Astrocyte of the hippocampus (primary cell): ENCODE measurements around the gene APOB.

ENCODE experiments used
- DNase-seq: peaks from one replicate; pipeline ENCODE4 v3.0.0; 2011; ENCODE audit warnings: low read depth, low spot score

The APOB gene

GRCh38 chr2:20977520-20978180 lies 66.2 kb downstream of the APOB start:
- DNase-seq, result no peak

- no peak for DNase-seq
Measured at GRCh38 chr2:20976527-20976926, 67.3 kb downstream of the APOB start.

GRCh38 chr2:20972792-20973565 lies 70.9 kb downstream of the APOB start:
- no peak for DNase-seq

GRCh38 chr2:20972110-20972509 lies 71.8 kb downstream of the APOB start:
- no peak for DNase-seq

DNA sequence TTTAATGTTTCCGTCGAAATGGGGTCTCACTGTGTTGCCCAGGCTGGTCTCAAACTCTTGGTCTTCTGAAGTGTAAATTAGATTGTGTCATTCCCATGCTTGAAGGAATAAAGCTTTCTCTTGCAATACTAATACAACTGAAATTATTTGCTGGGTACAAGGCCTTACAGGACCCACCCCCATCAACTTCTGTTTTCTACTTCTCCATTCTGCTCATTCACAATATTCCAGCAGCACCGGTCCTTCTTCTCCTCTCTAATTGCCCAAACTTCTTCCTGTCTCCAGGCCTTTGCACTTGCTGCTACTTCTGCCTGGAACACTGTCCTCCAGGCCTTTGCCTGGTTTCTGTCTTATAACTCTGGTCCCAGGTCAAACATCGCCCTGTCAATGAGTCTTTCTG lies 73.8 kb downstream of the APOB start:
- no peak for DNase-seq

GRCh38 chr2:20966061-20966595 lies 77.7 kb downstream of the APOB start:
- no peak for DNase-seq

GRCh38 chr2:20965221-20965620 lies 78.7 kb downstream of the APOB start:
- DNase-seq, result no peak

DNA sequence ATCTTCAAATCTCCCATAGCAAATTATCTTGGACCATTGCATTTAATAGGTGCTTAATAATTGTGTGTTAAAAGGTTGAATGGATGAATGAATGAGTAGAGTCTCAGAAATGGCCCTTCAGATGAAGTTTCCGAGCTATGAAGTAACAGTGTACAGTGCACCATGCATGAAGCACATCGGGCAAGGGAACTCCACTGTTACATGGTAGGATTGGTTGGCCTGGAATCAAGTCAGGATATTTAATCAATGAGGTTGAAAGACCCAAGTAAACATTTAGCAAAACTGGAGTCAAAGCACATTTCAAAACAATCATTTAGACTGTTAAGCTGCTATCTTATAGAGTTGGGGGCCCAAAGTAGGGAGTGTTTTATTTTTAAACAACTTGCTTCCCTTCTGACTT lies 80.0 kb downstream of the APOB start:
- no peak for DNase-seq

DNA sequence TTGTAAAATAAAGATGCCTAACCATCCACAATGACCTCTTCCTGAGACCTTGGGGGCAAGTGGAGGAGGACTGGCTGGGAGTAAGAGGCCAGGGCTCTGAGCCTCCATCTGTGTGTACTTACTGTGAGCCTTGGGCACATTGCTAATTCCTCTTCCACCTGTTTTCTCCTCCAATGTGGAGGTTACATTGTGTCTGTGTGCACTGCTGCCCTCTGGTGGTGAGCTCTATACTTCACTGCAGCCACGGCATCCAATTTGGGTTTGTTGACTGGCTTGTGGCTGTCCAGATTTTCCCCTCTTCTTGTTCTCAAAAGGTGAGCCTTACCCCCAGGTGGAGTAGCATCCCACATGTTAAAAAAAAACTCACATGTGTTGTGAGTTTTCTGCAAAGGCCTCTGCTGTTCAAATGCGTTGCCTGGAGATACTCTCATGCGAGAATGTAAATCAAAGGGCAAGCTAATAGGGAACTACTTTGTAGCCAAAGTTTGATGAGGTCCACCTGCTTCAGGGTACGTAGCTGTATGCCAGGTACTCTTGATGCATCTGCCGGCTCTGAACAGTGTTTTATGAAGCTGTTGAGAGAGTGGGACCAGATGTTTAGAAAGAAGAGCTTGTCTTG lies 80.8 kb downstream of the APOB start:
- DNase-seq, result peak; percentile 78

GRCh38 chr2:20961858-20962257 lies 82.0 kb downstream of the APOB start:
- DNase-seq, result no peak

DNA sequence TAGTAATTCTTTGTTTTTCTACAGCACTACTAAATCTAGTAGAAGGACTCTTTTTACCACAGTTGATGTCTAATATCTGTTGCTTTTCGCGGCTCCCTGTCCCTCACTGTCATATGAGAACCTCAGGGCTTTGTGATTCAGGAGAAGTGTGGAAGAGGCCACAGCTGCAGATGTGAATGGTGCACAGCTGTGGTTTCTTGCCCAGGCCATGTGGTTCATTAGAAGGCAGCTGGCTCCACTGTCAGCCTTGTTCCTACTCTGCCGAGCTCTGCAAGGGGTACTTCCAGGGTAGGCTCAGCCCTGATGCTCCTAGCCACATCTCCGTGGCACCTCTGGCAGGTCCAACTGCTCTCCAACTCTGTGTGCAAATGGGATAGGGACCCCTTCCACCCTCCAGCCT lies 83.9 kb downstream of the APOB start:
- DNase-seq, result no peak

GRCh38 chr2:20959252-20959651 lies 84.6 kb downstream of the APOB start:
- DNase-seq, result no peak

- DNase-seq, result no peak
Measured at GRCh38 chr2:20957788-20958525, 85.9 kb downstream of the APOB start.

GRCh38 chr2:20955277-20956026 lies 88.4 kb downstream of the APOB start:
- DNase-seq, result no peak

GRCh38 chr2:20953146-20953824 lies 90.6 kb downstream of the APOB start:
- DNase-seq, result no peak
